Dermis microvascular lymphatic vessel endothelial cell (primary cell): ENCODE results near the gene PDZRN4. TPM values are rescaled to one million over a fixed set of nuclear protein-coding genes. Genes with fewer than 3 reads are reported as not detected.
"Not testable (repeated sequence)": the region's sequence is repeated elsewhere in the genome, so short reads cannot be mapped to it uniquely, and the experiment has no call there.

ENCODE experiments used
- DNase-seq, 2 donors: peaks; one replicate each; pipeline versions ENCODE4 v3.0.0 to v3.0.0-alpha.2; 2010; ENCODE audit warnings: low read depth in 2 of 2
- total RNA-seq: library from RNA; depleted of rRNA; stranded (reverse); fragments of >200 nt; gene quantifications from 2 replicates; pipeline ENCODE4 v1.2.1, GENCODE V29; 2014

The PDZRN4 gene
- total RNA-seq, 1 donor from 2014 or later, result not detected

DNA sequence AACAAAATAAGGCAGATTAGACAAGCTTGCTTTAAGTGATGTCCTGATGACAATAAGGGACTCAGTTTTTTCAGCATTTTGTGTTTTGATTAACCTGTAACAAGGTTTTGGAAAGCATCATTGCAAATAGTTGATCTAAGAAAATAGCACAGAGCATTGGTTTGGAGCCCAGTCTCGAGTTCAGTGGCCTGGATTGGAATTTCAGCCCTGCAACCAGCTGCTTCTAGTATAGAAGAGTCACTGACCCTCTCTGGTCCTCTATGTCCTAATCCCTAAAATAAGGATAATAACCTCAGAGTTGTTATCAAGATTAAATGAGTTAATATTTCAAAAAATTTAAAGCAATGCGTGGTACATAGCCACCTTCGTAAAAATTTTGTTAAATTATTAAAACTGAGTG is 25.5 kb downstream of the PDZRN4 start:
- DNase-seq, result no peak

DNA sequence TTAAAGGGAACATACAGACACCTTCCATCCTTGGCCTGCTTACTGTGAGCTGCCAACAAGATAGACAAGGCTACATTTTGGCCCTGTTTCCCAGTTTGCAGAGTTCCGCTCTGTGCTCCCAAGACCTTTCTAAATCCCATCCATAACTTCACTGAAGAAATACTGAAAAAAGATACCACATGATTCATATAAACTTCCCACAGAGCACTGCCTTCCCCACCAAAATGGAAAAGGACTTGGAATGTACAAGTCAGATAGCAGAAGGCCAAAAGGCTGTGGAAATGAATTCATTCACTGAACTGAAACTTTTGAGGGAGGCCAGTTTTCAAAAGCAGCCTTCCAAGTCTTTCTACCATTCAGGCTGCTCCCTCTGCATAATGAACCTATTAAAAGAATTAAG is 29.6 kb downstream of the PDZRN4 start:
- no peak for DNase-seq

DNA sequence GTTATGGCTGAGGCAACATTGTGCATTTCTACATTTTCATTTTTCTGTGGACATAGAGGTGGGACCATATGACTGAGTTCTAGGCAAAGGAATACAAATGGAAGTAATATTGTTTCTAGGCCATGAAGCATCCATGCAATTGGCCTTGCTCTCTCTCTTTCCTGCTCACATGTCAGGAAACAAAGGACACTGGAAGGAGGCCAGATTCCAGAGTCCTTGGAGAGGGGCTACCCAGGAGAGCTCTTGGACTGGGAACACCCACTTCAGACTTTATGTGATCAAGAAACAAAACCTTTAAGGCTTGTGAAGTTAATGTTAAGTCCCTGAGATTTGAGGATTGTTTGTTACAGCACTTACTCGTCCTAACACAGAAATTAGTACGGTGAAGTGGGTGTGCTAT is 32.8 kb downstream of the PDZRN4 start:
- no peak for DNase-seq

DNA sequence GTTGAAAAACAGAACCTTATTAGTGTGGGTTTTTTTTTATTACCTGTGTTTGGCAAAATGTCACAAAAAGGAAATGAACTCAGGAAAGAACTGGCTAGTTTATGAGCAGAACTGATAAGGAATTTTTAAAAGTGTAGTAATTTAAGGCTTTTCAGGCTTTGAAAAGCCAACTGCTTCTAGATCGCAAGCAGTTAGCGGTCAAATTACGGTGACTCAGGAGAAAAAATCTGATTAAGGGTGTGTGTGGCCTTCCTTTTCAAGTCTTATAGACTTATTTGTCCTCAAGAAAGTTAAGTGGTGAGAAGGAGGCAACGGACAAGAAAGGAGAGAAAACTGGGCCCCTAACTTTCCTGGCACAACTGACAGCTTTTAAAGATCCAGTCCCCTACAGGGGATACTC is 33.4 kb downstream of the PDZRN4 start:
- no peak for DNase-seq

DNA sequence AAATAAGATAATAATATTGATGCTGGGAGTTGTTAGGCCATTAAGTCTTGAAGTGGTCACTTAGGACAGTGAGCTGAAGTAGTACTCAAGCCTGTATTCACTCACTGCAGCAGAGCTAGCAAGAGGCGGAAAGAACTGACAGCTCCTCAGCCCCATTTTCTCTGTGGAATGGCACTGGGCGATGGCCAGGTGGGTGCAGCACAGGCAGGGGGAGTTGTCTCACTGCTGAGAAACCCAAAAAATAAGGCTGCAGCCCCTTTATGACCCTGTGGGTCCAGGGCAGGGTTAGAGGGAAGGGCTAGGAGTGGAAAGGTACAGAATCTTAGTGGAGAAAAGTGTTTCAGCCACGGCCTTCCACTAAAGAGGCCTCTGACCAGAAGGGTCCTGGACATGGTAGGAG is 35.5 kb downstream of the PDZRN4 start:
- DNase-seq, result no peak

DNA sequence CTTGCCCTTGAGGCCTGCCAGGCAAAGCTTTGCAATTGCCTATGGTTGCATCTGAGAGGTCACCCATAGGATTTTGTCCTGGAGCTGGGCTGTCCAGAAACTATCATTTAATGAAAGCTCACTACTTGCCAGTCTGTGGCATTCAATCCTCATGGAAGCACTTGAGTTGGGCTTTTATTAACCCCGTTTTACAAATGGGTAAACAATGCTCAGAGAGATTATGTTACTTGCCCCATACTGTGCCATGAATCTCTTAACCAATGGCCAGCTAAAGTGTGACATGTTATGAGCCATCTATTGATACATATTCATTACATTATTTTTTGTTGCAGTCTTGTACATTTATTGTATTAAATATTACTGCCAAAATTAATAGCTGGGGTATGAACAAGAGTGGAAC is 35.9 kb downstream of the PDZRN4 start:
- DNase-seq, result no peak

DNA sequence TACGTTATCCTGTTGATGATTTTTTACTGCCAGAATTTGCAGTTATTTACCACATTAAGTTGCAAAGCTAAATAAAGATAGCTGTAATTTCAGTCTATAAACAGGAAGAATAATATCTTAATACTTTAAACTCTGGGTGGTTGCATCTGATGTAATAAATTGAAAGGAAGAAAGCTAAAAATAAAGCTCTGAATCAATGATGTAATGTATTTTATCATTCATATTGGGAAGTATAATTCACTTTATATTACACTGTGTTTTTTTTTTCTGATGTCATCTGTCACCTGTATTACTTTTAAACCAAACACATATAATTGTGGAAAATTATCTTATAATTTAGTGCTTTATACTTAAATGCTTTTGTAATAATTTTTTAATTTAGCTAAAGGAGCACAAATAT is 37.1 kb downstream of the PDZRN4 start:
- no peak for DNase-seq

DNA sequence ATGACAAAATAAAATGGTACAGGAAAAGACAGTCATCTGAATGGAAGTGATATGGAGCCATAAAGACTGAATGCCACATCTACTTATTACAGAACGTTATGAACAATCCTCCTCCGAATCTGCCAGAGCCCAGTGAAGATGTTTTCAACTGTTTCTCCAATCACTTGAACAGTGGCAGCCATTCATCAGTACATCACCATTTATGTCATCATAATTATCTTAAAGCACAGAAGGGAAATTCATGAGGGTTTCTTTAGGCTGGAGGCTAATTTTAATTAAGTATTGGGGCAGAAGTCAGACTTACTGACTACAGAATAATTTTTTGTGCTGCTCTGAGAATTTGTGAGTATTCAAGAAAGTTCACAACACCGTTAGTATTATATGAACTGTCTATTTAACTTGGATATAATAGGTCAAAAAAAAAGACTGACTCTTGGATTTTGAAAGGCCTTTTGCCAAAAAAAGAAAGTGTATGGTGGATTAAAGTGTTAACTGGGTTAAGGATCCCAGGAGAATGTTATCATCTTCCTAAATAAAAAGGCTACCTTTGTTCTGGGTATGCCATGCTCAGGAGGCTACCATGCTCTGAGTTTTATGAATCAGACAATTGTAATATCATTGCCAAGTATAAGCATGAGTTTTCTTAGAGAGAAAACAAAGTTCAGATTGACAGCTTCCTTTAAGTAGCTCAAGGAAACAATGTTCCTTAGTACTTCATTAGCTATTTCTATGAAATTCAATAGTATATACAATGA is 40.1 kb downstream of the PDZRN4 start:
- DNase-seq, result no peak

DNA sequence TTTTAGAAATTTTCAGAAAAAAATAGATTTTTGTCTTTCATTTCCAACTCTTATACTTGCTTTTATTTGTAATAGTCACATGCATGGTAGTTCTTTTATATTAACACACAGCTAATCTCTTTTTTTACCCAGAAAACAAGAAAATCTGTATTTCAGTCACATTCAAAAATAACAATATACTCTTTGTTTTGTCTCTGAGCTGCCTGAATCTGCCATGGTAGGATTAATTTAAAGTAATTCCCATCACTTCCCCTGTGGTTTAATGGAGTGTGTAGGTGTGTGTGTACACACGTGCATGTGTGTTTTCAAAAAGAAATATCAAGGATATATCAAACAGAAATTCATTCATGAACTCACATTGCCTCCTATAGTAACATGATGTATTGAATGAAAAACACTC is 42.6 kb downstream of the PDZRN4 start:
- no peak for DNase-seq

DNA sequence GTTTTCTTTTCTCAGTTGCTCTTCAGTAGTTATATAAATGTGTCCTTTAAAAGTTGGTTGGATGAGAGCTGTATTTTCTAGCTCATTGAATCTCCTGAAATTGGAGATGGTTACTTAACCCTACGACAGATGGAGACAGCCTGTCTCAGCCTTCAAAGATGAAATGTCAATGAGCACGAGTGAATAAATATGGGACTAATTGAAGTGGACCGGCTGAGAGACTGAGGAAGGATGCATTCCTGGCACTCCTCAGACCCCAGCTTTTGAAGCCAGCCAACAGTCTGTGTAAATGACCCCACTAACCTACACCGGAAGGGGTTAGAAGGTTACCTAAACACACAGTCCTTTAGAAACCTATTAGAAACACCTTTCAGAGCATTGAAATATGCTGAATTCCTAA is 46.6 kb downstream of the PDZRN4 start:
- DNase-seq, result no peak

DNA sequence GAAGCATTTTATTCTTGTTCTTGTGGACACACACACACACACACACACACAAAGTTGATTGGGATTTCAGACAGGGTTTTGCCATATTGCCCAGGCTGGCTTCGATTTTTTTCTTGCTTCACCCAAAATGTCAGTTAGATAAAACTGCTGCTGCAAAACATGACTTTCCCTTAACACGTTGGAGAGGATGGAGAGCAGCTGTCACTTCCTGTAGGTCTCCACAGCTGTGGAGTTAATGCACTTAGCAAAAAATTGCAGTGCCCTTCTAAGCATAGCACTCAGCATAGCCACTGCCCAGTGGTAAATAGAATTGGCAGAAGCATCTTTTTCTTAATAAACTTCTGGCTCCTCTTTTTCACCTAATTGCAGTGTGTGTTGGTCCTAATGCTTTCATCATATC is 54.5 kb downstream of the PDZRN4 start:
- no peak for DNase-seq

DNA sequence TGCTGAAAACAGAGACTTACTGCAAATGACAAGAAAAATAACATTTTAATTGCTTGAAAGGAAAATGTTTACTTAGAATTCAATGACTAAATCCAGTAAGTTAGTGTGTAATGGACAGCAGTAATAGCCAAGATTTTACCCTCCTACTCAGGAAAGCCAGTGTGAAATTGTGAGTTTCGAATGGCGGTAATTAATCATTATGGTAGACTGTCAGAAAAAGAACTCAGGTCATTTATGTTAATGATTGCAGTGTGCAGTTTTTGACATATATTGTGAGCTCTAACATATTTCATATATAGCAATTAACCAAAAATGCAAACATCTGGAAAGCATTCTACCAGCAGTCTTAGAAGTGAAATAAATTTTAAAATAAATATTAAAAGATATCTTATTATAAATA is 60.3 kb downstream of the PDZRN4 start:
- no peak for DNase-seq

DNA sequence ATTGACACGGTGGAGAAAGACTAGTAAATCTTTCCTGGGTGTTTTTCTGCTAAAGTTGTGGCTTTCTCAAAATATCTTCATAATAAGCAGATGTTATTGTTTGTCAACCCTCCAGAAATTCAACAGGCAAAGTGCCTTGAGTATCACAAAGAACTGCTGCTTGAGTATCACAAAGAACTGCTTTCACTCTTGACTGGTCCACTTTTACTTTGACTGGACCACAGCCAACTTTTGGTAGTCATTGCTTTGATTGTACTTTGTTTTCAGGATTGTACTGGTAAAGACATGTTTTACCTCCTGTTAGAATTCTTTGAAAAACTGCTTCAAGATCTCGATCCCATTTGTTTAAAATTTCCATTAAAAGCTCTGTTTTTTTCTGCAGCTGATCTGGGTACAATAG is 62.6 kb downstream of the PDZRN4 start:
- DNase-seq, result peak in 1 of 2 donors; percentile 2

DNA sequence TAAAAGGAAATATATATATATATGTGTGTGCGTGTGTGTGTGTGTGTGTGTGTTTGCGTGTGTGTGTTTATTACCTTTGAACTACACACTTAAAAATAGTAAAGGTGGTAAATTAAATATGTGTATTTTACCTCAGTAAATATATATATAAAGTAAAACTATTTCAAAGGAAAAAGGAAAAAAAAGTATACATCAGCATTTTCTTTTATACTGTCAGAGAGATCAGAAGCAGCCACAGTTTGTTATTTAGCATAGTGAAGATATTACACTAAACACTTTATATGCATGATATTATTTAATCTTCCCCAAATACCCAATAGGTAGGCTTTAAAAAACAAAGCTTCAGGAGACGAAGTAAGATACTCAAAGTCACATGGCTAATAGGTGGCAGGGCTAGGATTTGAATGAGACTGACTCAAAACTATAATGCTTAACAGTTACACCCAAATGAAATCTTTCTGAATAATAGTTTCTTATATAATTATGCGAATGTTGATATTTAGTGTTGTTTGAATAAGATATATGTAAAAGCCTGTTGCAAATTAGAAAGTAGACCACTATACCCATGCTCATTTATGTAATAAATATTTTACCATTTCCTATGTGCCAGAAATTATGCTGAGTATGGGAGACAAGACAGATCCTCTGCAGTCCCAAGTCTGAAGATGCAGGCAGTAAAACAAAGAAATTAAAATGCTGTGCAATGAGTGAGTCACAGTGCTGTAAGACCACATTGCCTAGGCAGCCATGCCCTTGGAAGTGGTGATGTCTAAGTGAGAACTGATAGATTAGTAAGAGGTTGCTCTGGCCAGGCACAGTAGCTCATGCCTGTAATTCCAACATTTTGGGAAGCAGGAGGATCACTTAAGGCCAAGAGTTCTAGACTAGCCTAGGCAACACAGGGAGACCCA is 66.1 kb downstream of the PDZRN4 start:
- no peak for DNase-seq

DNA sequence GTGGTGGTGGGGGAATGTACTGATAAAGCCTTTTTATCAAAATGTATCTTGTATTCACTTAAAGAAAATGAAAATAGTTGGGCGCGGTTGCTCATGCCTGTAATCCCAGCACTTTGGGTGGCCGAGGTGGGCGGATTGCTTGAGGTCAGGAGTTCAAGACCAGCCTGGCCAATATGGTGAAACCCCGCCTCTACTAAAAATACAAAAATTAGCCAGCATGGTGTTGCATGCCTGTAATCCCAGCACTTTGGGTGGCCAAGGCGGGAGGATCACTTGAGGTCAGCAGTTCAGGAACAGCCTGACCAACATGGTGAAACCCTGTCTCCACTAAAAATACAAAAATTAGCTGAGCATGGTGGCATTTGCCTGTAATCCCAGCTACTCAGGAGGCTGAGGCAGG is 75.1 kb downstream of the PDZRN4 start:
- DNase-seq, result not testable (repeated sequence)

DNA sequence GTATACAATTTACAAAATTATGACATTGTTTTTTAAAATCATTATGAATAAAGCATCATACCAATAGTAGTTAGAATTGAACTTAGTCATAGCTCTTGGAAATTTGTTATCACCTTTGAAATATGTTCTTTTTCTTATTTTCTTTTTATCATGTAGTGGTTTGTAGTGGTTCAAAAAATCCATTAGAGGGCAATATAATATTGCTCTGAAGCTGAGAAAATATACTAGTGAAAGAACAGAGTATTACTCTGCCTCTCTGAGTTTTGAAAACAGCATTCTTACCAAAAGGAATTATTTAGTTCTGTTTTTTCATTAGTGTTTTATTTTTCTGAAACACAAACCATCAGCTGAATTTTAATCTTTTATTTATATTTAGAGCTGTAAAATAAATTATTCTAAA is 76.2 kb downstream of the PDZRN4 start:
- DNase-seq, result peak in 1 of 2 donors; percentile 2

DNA sequence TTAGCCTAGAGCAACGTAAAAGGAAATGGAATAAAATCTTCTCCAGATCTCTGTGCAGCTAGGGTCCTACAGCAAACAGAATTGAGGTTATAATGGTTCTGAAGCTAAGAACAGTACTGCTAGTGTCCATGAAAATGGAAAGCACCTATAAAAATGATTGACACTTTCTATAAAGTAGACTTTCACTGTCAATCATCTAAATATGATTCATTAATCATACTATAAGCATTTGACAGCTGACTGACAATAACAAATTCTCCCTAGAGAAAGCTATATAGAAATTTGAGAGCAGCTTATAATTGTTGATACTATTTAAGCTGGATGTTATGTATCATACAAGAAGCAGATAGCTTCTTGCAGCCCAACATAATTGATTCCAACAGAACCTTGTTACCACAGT is 80.9 kb downstream of the PDZRN4 start:
- no peak for DNase-seq

DNA sequence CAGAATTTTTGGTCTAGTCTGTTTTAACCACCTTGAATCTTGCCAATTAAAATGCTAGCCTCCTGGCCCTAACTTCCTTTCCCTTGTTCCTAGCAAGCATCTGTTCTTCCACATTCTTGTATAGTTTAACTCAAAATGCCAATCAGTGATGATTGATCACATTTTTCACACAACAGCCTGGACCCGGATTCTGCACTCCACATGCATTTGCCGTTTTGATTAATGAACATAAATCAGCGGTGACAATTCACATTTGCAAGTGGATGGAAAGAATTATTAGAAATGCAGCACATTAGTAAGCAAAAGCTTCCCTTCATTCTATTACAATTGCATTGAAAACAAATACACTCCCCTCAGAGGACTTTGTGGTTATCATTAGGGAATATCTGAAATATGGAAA is 83.4 kb downstream of the PDZRN4 start:
- DNase-seq, result no peak

DNA sequence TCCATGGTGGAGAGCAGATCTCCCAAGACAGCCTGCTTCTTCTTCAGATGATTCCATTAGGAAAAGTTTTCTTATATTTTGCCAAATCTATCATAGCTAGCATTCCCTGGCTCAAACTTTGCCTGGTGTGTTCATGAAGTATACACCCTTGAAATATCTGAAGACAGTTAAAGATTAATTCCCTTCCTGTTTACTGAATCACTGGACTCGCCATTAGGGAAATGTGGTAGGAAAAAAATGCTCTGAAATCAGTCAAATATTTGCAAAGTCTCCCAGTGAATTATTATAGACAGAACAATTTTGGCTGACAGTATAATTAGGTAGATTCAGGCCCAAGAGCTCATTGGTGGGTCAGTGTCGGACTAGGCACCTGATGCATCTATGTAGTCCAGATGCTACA is 86.5 kb downstream of the PDZRN4 start:
- DNase-seq, result no peak

DNA sequence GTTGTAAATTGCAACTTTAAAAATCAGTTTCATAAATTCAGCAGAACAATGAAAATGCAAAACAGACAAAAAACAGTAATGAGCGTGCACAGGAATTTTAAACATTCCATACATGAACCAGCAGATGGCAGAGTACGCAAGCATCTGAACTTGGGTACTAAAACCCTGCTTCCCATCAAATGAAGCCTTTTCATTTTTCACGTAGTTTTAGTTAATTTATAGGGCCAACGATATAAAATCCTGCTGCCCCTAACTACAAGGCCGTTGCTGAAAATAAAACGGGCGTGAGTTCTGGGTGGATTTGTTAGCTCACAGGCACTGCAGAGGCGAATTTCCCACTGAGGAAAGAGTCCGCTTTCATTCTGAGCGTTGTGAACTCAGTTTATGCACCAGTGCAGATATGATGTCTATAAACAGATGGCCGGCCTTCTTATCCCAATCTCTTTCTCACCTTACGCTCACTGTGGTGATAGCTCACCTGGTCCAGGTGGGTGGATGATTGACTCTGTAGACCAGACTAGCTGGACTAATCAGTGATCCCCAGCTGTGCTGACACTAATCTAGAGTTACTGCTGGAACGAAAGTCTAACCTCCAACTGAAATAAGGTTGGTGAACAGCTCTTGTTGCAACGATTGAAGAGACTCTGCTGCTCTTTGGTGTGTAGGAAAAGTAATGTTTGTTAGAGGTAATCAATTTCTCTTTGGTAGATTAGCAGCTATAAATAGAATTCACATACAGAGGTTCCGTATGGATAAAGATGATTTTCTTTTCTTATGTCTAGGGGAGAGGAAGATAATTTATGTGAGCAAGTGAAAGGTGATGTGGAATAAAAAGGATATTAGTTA is 89.2 kb downstream of the PDZRN4 start:
- peak; percentile 47 to 55 for DNase-seq

DNA sequence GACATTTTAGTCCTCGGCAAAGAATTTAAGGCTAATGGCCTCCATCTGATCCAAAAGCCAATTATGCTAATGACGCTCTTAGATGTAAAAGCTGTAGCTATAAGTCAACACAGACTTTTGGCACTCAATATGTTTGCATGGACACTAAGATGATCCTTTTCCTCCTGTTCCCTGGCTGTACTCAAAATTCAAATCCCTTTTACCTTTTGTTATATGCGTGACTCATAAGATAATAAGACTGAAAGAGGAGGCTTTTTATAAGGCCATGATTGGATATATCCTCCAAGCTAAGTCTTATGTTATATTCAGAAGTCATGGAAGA is 89.8 kb downstream of the PDZRN4 start:
- DNase-seq, result no peak
